DOHH2 (cell line): Measurements from ENCODE around the gene DOCK10.

Experiments
- H3F3A ChIP-seq: fragments of 200-600 bp; sonication (generic), shearing (Covaris generic); 2 replicates; pipeline ENCODE4 v1.6.0; 2016; ENCODE audit warnings: antibody characterized with exemption, mild to moderate bottlenecking; ENCODE audit not compliant: control insufficient read depth, insufficient read depth
- H3K27ac ChIP-seq: fragments of 200-600 bp; sonication (generic); 2 replicates; pipeline ENCODE4 v1.5.1; 2014; ENCODE audit warnings: low read depth, mild to moderate bottlenecking, low read length, moderate library complexity
- H3K27me3 ChIP-seq: fragments of 200-600 bp; sonication (generic); 2 replicates; pipeline ENCODE4 v1.6.1; 2014; ENCODE audit warnings: mild to moderate bottlenecking, low read length, mixed read lengths; ENCODE audit not compliant: control insufficient read depth
- H3K36me3 ChIP-seq: fragments of 200-600 bp; sonication (generic); 2 replicates; pipeline ENCODE4 v1.6.1; 2014; ENCODE audit warnings: mild to moderate bottlenecking, low read length, moderate library complexity, mixed read lengths; ENCODE audit not compliant: control insufficient read depth
- H3K4me1 ChIP-seq: fragments of 200-600 bp; sonication (generic); 2 replicates; pipeline ENCODE4 v1.6.1; 2014; ENCODE audit warnings: mild to moderate bottlenecking, low read length, mixed read lengths; ENCODE audit not compliant: control insufficient read depth
- H3K4me2 ChIP-seq: fragments of 200-600 bp; sonication (generic); 2 replicates; pipeline ENCODE4 v1.6.0; 2014; ENCODE audit warnings: mild to moderate bottlenecking, low read length, moderate library complexity
- H3K4me3 ChIP-seq: fragments of 200-600 bp; sonication (generic); 2 replicates; pipeline ENCODE4 v1.5.1; 2014; ENCODE audit warnings: mild to moderate bottlenecking, low read length, mixed read lengths
- H3K79me2 ChIP-seq: fragments of 200-600 bp; sonication (generic); 2 replicates; pipeline ENCODE4 v1.6.1; 2014; ENCODE audit warnings: mild to moderate bottlenecking, low read length, mixed read lengths; ENCODE audit not compliant: control insufficient read depth
- H3K9me2 ChIP-seq: fragments of 200-600 bp; sonication (generic); replicated peaks from 2 replicates; pipeline ENCODE4 v1.6.1; 2014; ENCODE audit warnings: mild to moderate bottlenecking, low read length, mixed read lengths; ENCODE audit not compliant: control insufficient read depth
- H3K9me3 ChIP-seq: fragments of 200-600 bp; sonication (generic); 2 replicates; pipeline ENCODE4 v1.6.1; 2014; ENCODE audit warnings: antibody characterized with exemption, low read length, mixed read lengths; ENCODE audit not compliant: control insufficient read depth, insufficient read depth
- H4K20me1 ChIP-seq: fragments of 200-600 bp; sonication (generic); 2 replicates; pipeline ENCODE4 v1.6.0; 2014; ENCODE audit warnings: low read depth, mild to moderate bottlenecking, antibody characterized with exemption, low read length, moderate library complexity; ENCODE audit not compliant: control insufficient read depth, insufficient read depth
- EZH2phosphoT487 ChIP-seq: fragments of 200-600 bp; sonication (generic); IDR thresholded peaks from 2 replicates; pipeline ENCODE4 v1.6.1; 2017; ENCODE audit warnings: borderline replicate concordance, mild to moderate bottlenecking, antibody characterized with exemption, low read length, moderate library complexity, mixed read lengths
- TF ChIP-seq, protein P1 (sequence below): fragments of 200-600 bp; sonication (generic); IDR thresholded peaks from one replicate; pipeline ENCODE4 v1.5.1; 2014; ENCODE audit warnings: antibody characterized with exemption, mild to moderate bottlenecking, low read depth, low read length; ENCODE audit not compliant: poor library complexity, severe bottlenecking

The DOCK10 gene

DNA sequence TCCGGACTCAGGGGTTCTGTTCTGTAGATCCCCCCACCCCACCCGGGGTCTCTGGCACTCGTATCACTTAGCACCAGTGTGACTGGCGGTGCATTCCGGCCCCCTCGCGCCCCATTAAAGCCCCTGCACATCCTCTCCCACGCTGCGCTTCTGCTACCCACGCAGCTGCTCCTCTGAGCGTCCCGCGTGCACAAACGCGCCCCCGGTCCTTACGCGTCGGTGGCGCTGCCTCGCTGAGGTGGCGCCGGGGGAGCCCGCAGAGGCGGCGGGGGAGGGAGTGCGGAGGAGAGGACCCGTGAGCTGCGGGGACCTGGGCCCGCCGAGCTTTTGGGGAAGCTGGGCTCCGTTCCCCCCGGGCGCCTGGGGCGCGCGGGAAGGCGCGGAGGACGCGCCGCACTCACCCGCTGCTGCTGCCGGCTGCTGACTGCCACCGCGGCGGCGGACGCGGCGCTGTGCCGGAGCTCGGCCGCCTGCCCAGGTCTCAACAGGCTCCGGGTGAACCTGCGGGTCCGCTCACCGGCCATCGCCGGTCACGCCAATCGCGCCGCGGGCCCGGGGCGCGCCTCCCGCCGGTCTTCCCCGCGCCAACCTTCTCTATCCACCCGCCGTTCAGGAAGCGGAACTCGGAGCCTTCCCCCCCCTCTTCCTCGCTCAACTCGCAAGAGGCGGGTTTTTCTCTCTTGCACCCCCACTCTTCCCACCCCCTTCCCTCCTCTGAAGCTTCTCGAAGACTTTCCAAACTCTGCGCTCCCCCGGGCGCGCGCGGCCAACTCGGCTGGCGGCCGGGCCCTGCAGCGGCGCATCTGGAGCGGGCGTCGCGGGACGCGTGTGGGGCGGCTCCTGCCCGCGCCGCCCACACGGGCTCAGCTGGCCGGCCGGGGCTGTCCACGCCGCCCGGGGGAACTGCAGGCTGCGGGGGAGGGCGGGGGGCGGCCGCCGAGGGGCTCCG is at the start of gene DOCK10:
TSS of gene DOCK10 (minus strand) at position 618 of the 949 bp plus-strand sequence. CDS start at position 524, 94 bp downstream.
- Histone ChIP-seq H3F3A (no peaks in the 10 kb centered on the region), H4K20me1 (no peaks in the 10 kb centered on the region), H3K27me3 (peaks cover 59% of the 10 kb centered on the region), H3K9me3 (no peaks in the 10 kb centered on the region), H3K4me1 (peaks cover 27% of the 10 kb centered on the region), H3K4me2 (peak within 1 kb of the TSS; percentile 79), H3K36me3 (no peaks in the 10 kb centered on the region), H3K9me2 (no peaks in the 10 kb centered on the region), H3K79me2 (no peaks in the 10 kb centered on the region), H3K4me3 (peak within 1 kb of the TSS; percentile 78), H3K27ac (no peak within 1 kb of the TSS)
- TF ChIP-seq EZH2phosphoT487 = no peak
- TF ChIP-seq, protein P1, sequence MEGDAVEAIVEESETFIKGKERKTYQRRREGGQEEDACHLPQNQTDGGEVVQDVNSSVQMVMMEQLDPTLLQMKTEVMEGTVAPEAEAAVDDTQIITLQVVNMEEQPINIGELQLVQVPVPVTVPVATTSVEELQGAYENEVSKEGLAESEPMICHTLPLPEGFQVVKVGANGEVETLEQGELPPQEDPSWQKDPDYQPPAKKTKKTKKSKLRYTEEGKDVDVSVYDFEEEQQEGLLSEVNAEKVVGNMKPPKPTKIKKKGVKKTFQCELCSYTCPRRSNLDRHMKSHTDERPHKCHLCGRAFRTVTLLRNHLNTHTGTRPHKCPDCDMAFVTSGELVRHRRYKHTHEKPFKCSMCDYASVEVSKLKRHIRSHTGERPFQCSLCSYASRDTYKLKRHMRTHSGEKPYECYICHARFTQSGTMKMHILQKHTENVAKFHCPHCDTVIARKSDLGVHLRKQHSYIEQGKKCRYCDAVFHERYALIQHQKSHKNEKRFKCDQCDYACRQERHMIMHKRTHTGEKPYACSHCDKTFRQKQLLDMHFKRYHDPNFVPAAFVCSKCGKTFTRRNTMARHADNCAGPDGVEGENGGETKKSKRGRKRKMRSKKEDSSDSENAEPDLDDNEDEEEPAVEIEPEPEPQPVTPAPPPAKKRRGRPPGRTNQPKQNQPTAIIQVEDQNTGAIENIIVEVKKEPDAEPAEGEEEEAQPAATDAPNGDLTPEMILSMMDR = no peak

- Histone ChIP-seq H3K9me2 (no peaks in the 10 kb centered on the region), H3K79me2 (no peaks in the 10 kb centered on the region), H3K4me3 (no peak overlapping the region), H3K9me3 (no peaks in the 10 kb centered on the region), H3K27me3 (no peaks in the 10 kb centered on the region), H3F3A (no peaks in the 10 kb centered on the region), H3K36me3 (no peaks in the 10 kb centered on the region), H3K4me1 (no peaks in the 10 kb centered on the region), H4K20me1 (no peaks in the 10 kb centered on the region), H3K27ac (no peak overlapping the region), H3K4me2 (no peak overlapping the region)
- TF ChIP-seq EZH2phosphoT487 = no peak
- TF ChIP-seq, protein P1 = no peak
Measured at GRCh38 chr2:225091336-225091735, 49.1 kb upstream of the DOCK10 start.

GRCh38 chr2:225090746-225091145 is 48.5 kb upstream of the DOCK10 start:
- no peaks in the 10 kb centered on the region for H3K36me3 ChIP-seq
- no peaks in the 10 kb centered on the region for H3K9me2 ChIP-seq
- H3K4me2 ChIP-seq = no peak overlapping the region
- H3K79me2 ChIP-seq = no peaks in the 10 kb centered on the region
- H3K9me3 ChIP-seq = no peaks in the 10 kb centered on the region
- H3K4me1 ChIP-seq = no peaks in the 10 kb centered on the region
- no peak overlapping the region for H3K4me3 ChIP-seq
- H4K20me1 ChIP-seq = no peaks in the 10 kb centered on the region
- no peaks in the 10 kb centered on the region for H3F3A ChIP-seq
- H3K27me3 ChIP-seq = no peaks in the 10 kb centered on the region
- H3K27ac ChIP-seq = no peak overlapping the region
- TF ChIP-seq, protein P1 = no peak
- TF ChIP-seq EZH2phosphoT487 = no peak
